ENCODE measurements around the gene PTH2. TPM values are rescaled to one million over a fixed set of nuclear protein-coding genes. Genes with fewer than 3 reads are reported as not detected.

The PTH2 gene
- total and polyA plus RNA-seq, 10 of the 15 experiments (the other 5 are each of a cell fraction or from before 2014, with no cell fraction given) = not detected

- no peaks in the 10 kb centered on the region for H3K9me3 ChIP-seq (replicated peaks; ENCODE audit: control insufficient read depth, insufficient read depth, low read length)
- ATAC-seq (no peak), FAIRE-seq (no peak), DNase-seq (ENCODE audit: low read depth, low spot score) (no peak)
- no peak overlapping the region for H3K9ac ChIP-seq (ENCODE audit: control insufficient read depth, insufficient read depth, low read length)
- SMC1A ChIA-PET (ENCODE audit: uncharacterized antibody, unreplicated experiment) = no interaction called here
- H3K36me3 ChIP-seq (ENCODE audit: control insufficient read depth in 2 of 2, insufficient read depth in 2 of 2, low read length in 1 of 2) = no peaks in the 10 kb centered on the region
- H3K4me3 ChIP-seq = no peak overlapping the region
- H3K27me3 ChIP-seq (replicated peaks in 1 of 2; ENCODE audit: control insufficient read depth in 2 of 2, insufficient read depth in 2 of 2, low read length in 1 of 2) = no peaks in the 10 kb centered on the region
- POLR2A ChIA-PET = interaction anchor here (1.2 kb wide), 1 partner anchor 13 kb away, joined by 3 read pairs; no protein-coding TSS in a partner anchor
- no peak overlapping the region for H3K4me2 ChIP-seq (ENCODE audit: control insufficient read depth, insufficient read depth)
- no peaks in the 10 kb centered on the region; the same call in 1 of the 2 replicates for H3K4me1 ChIP-seq (ENCODE audit: control insufficient read depth, insufficient read depth, low read length)
- BruUV-seq (replicated peaks) = no TSS peak
- H3K79me2 ChIP-seq (ENCODE audit: control insufficient read depth, insufficient read depth, low read length) = no peaks in the 10 kb centered on the region
- in situ Hi-C loops (cut with MboI) (no loop called here), intact Hi-C loops (cut with micrococcal nuclease; ENCODE audit: unreplicated experiment) (no loop called here)
- RAD21 ChIA-PET (ENCODE audit: unreplicated experiment) = interaction anchor here (1.6 kb wide), 1 partner anchor 8 kb away, joined by 4 read pairs; no protein-coding TSS in a partner anchor
- TF ChIP-seq RELB (IDR thresholded peaks at IDR 0.05; ENCODE audit: low read depth) (no peak), STAT3 (IDR thresholded peaks at IDR 0.05; ENCODE audit: low read depth, low read length) (no peak), RUNX3 (IDR thresholded peaks at IDR 0.05; ENCODE audit: low read length) (no peak), ZNF274 (IDR thresholded peaks at IDR 0.05; ENCODE audit: insufficient read depth, insufficient read length) (no peak)
- H4K20me1 ChIP-seq (ENCODE audit: control insufficient read depth, insufficient read depth) = no peaks in the 10 kb centered on the region
- H3K27ac ChIP-seq (ENCODE audit: control insufficient read depth, insufficient read depth) = no peak overlapping the region
- CTCF ChIA-PET = interaction anchor here (0.7 to 1.1 kb wide), 3 partner anchors 63 to 109 kb away, joined by 3 read pairs; partner anchors contain the start of gene CD37
- 62% methylated on average over 11 of the region's 11 CpGs for WGBS (ENCODE audit: insufficient coverage, insufficient replicate concordance, low lambda C conversion rate, missing lambda C conversion rate)
- no peak overlapping the region for H2AFZ ChIP-seq (ENCODE audit: control insufficient read depth, low read depth, low read length)
These were observed 25.1 kb downstream of the PTH2 start for GRCh38 chr19:49398001-49398615.

Measured in GM12878 (cell line).